Keratinocyte (primary cell): ENCODE results near the gene ERVH48-1. TPM values are rescaled to one million over a fixed set of nuclear protein-coding genes. Genes with fewer than 3 reads are reported as not detected.

Source experiments
- DNase-seq: peaks from one replicate; pipeline ENCODE4 v3.0.0-alpha.2; 2011; ENCODE audit warnings: low read depth, missing footprints, low spot score
- FAIRE-seq: peaks from 2 replicates; lab custom pipeline; 2011; peaks lifted over from hg19 to GRCh38; lab: Jason Lieb, UNC
- H2AFZ ChIP-seq: 2 replicates; pipeline ENCODE4 v1.6.0; 2012; ENCODE audit warnings: low read length, control low read depth, inconsistent platforms; ENCODE audit not compliant: control insufficient read depth
- H3K27ac ChIP-seq: 2 replicates; pipeline ENCODE4 v1.5.1; 2011; ENCODE audit warnings: low read length; ENCODE audit not compliant: control insufficient read depth, insufficient read depth
- H3K27me3 ChIP-seq: 3 replicates; pipeline ENCODE4 v1.6.0; 2011; ENCODE audit warnings: low read length; ENCODE audit not compliant: control insufficient read depth, insufficient read depth; ENCODE audit errors: extremely low read depth
- H3K36me3 ChIP-seq, 2 experiments: 2 replicates in 1 of 2; 3 replicates in 1 of 2; pipeline ENCODE4 v1.5.1; 2011; ENCODE audit warnings: low read length in 2 of 2, mild to moderate bottlenecking in 1 of 2; ENCODE audit not compliant: control insufficient read depth in 2 of 2, insufficient read depth in 2 of 2; ENCODE audit errors: extremely low read depth in 1 of 2
- H3K4me1 ChIP-seq: 3 replicates; pipeline ENCODE4 v1.5.1; 2011; ENCODE audit warnings: low read length; ENCODE audit not compliant: control insufficient read depth, insufficient read depth; ENCODE audit errors: extremely low read depth
- H3K4me2 ChIP-seq: 3 replicates; pipeline ENCODE4 v1.6.0; 2011; ENCODE audit warnings: low read depth, low read length; ENCODE audit not compliant: control insufficient read depth, insufficient read depth; ENCODE audit errors: extremely low read depth
- H3K4me3 ChIP-seq, 3 experiments: fragments of 200-600 bp in 1 of 3; sonication (generic) in 1 of 3; 2 replicates in 2 of 3; 3 replicates in 1 of 3; pipeline ENCODE4 v1.5.1; 2011 to 2016; ENCODE audit warnings: low read length in 3 of 3, mild to moderate bottlenecking in 3 of 3, control low read depth in 2 of 3, inconsistent platforms in 1 of 3, low read depth in 1 of 3, mixed read lengths in 1 of 3, mixed run types in 1 of 3, moderate library complexity in 1 of 3; ENCODE audit not compliant: control insufficient read depth in 2 of 3, insufficient read depth in 2 of 3; ENCODE audit errors: extremely low read depth in 1 of 3
- H3K79me2 ChIP-seq: 2 replicates; pipeline ENCODE4 v1.6.0; 2012; ENCODE audit warnings: low read length; ENCODE audit not compliant: control insufficient read depth, insufficient read depth
- H3K9ac ChIP-seq: 3 replicates; pipeline ENCODE4 v1.6.0; 2011; ENCODE audit warnings: low read length; ENCODE audit not compliant: control insufficient read depth, insufficient read depth; ENCODE audit errors: extremely low read depth
- H3K9me1 ChIP-seq: 3 replicates; pipeline ENCODE4 v1.6.0; 2011; ENCODE audit warnings: low read length; ENCODE audit not compliant: control insufficient read depth, insufficient read depth; ENCODE audit errors: extremely low read depth
- H3K9me3 ChIP-seq: 2 replicates; pipeline ENCODE4 v1.5.1; 2012; ENCODE audit warnings: low read depth, low read length; ENCODE audit not compliant: control insufficient read depth
- H4K20me1 ChIP-seq: 3 replicates; pipeline ENCODE4 v1.6.0; 2011; ENCODE audit warnings: low read length; ENCODE audit not compliant: control insufficient read depth, insufficient read depth; ENCODE audit errors: extremely low read depth
- EZH2 ChIP-seq: IDR thresholded peaks from one replicate; pipeline ENCODE4 v1.6.1; 2012; ENCODE audit warnings: inconsistent platforms, mild to moderate bottlenecking, low read length, moderate library complexity
- dilution Hi-C: fragments of 300-500 bp; cut with MboI; formaldehyde crosslinking; loops from one replicate; pipeline ENCODE4 v1.7.0; 2020; ENCODE audit warnings: low sequenced_read_pairs; ENCODE audit not compliant: extremely low pct_ligation_motif_present
- polyA plus RNA-seq, 5 experiments: library from polyadenylated mRNA; depleted of rRNA in 3 of 5; stranded (reverse) in 3 of 5; stranded (forward) in 1 of 5; unstranded in 1 of 5; fragments of >200 nt; gene quantifications; 1 replicate in 1 of 5; 2 replicates in 3 of 5; 3 replicates in 1 of 5; pipeline versions ENCODE4 v1.2.1 to v1.2.3, GENCODE V29; 2011 to 2012; ENCODE audit warnings: missing spikeins in 2 of 5, low read depth in 1 of 5, low replicate concordance in 1 of 5
- TF ChIP-seq, protein P1 (sequence below), 3 experiments: IDR thresholded peaks in 1 of 3; conservative IDR thresholded peaks in 1 of 3; optimal IDR thresholded peaks in 1 of 3; 2 replicates in 2 of 3; 3 replicates in 1 of 3; pipeline versions ENCODE3 to v1.5.1; 2011; ENCODE audit warnings: low read length in 3 of 3, mild to moderate bottlenecking in 3 of 3, moderate library complexity in 2 of 3, control low read depth in 1 of 3, inconsistent platforms in 1 of 3; ENCODE audit not compliant: insufficient read depth in 2 of 3; ENCODE audit errors: extremely low read depth in 1 of 3

Gene ERVH48-1
- polyA plus RNA-seq, 1 donor (not counting 4 experiments of a cell fraction or from before 2014, with no cell fraction given): 0.03 TPM

DNA sequence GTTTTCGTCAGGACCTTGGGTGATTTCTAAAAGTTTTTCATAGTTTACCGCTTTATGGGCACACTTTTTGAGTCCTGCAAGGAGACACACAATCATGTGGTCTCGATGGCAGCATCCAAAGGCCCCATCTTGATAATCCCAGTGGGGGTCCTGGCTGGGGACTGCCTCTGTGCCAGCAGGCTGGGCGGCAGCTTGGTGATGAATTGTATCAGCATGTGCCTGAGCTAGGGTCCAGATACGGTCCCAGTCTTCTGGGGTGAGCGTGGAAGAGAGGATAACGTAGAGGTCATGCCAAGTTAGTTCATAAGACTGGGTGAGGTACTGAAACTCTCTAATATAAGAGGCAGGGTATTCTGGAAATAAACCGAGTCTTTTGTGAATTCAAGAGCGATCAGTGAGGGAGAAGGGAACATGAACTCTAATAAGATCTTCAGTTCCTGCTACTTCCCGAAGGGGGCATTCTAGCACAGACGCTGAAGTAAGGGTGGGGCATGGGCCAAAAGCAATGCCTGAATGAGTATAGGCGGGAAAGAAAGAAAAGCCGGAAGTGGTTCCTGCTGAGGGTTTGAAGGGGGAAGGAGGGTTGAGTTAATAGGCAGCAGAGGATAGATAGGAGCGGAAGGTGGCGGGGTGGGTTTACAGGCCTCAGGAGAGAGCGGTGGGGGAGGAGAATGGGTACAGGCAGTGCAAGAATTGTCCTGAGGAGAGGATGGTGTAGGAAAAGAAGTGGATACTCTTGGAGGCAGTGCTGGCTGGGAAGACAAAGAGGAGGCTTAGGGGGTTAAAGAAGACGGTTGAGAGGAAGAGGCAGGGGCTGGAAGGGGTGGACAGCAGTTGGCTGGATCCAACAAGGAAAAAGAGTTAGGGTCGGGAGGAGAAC lies 1.6 kb downstream of the ERVH48-1 start:
- H3K9me1 ChIP-seq: no peaks in the 10 kb centered on the region
- H3K9me3 ChIP-seq: no peaks in the 10 kb centered on the region
- no peak for TF ChIP-seq EZH2
- TF ChIP-seq, protein P1, sequence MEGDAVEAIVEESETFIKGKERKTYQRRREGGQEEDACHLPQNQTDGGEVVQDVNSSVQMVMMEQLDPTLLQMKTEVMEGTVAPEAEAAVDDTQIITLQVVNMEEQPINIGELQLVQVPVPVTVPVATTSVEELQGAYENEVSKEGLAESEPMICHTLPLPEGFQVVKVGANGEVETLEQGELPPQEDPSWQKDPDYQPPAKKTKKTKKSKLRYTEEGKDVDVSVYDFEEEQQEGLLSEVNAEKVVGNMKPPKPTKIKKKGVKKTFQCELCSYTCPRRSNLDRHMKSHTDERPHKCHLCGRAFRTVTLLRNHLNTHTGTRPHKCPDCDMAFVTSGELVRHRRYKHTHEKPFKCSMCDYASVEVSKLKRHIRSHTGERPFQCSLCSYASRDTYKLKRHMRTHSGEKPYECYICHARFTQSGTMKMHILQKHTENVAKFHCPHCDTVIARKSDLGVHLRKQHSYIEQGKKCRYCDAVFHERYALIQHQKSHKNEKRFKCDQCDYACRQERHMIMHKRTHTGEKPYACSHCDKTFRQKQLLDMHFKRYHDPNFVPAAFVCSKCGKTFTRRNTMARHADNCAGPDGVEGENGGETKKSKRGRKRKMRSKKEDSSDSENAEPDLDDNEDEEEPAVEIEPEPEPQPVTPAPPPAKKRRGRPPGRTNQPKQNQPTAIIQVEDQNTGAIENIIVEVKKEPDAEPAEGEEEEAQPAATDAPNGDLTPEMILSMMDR (optimal IDR thresholded peaks at IDR 0.05 in 1 of 3, IDR thresholded peaks at IDR 0.05 in 1 of 3, conservative IDR thresholded peaks at IDR 0.05 in 1 of 3; ENCODE audit: extremely low read depth in 1 of 3, insufficient read depth in 2 of 3, low read length in 3 of 3): peak; percentile 63 to 87 (median 79)
- H3K4me1 ChIP-seq: peaks cover 4% of the 10 kb centered on the region
- peak overlapping the region; percentile 35 for H3K9ac ChIP-seq
- peak overlapping the region; percentile 78 for H2AFZ ChIP-seq
- dilution Hi-C loops: no loop called here
- H3K4me2 ChIP-seq: peak overlapping the region; percentile 55
- H3K79me2 ChIP-seq: no peaks in the 10 kb centered on the region
- DNase-seq (peak; percentile 73), FAIRE-seq (peak; percentile 74)
- H3K27me3 ChIP-seq: no peaks in the 10 kb centered on the region
- H3K4me3 ChIP-seq: no peak overlapping the region
- no peaks in the 10 kb centered on the region for H4K20me1 ChIP-seq
- H3K27ac ChIP-seq: peak overlapping the region; percentile 42
- H3K36me3 ChIP-seq: no peaks in the 10 kb centered on the region

DNA sequence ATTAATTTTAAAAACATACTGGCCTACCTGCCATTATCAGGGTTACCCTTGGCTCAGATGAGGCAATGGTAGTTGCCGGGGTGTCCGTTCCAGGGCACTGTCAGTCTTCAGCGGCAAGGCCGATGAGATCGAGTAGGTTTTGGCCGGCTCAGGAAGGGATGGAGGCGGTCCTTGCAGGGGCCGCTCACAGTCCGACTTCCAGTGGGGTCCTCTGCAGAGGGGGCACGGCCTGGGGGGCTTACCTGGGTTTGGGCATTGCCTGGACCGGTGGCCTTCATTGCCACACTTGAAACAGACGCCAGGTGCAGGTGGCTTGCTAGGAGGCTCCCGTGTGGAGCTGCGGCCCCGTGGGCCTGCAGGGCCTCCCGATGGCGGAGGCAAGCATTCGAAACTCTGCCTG lies 2.5 kb downstream of the ERVH48-1 start:
- no peak for FAIRE-seq
- H3K9ac ChIP-seq: no peak overlapping the region
- dilution Hi-C loops: no loop called here

More for the DNA sequence above, 2.5 kb downstream of the ERVH48-1 start:
- no peak for DNase-seq
- Histone ChIP-seq H3K79me2 (no peaks in the 10 kb centered on the region), H3K4me2 (no peak overlapping the region), H3K4me1 (peaks cover 4% of the 10 kb centered on the region), H4K20me1 (no peaks in the 10 kb centered on the region), H3K27me3 (no peaks in the 10 kb centered on the region), H3K9me1 (no peaks in the 10 kb centered on the region), H3K36me3 (no peaks in the 10 kb centered on the region), H2AFZ (no peak overlapping the region), H3K27ac (no peak overlapping the region), H3K9me3 (no peaks in the 10 kb centered on the region), H3K4me3 (no peak overlapping the region)
- TF ChIP-seq, protein P1 (optimal IDR thresholded peaks at IDR 0.05 in 1 of 3, IDR thresholded peaks at IDR 0.05 in 1 of 3, conservative IDR thresholded peaks at IDR 0.05 in 1 of 3; ENCODE audit: extremely low read depth in 1 of 3, insufficient read depth in 2 of 3, low read length in 3 of 3): no peak
- no peak for TF ChIP-seq EZH2
